Glomerular visceral epithelial cell (primary cell): ENCODE data around the gene MORN3.
"Not testable (repeated sequence)": the region's sequence is repeated elsewhere in the genome, so short reads cannot be mapped to it uniquely, and the experiment has no call there.

Experiments
- DNase-seq: peaks from one replicate; pipeline ENCODE4 v3.0.0-alpha.2; 2016; ENCODE audit errors: extremely low spot score

The MORN3 gene, protein sequence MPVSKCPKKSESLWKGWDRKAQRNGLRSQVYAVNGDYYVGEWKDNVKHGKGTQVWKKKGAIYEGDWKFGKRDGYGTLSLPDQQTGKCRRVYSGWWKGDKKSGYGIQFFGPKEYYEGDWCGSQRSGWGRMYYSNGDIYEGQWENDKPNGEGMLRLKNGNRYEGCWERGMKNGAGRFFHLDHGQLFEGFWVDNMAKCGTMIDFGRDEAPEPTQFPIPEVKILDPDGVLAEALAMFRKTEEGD

DNA sequence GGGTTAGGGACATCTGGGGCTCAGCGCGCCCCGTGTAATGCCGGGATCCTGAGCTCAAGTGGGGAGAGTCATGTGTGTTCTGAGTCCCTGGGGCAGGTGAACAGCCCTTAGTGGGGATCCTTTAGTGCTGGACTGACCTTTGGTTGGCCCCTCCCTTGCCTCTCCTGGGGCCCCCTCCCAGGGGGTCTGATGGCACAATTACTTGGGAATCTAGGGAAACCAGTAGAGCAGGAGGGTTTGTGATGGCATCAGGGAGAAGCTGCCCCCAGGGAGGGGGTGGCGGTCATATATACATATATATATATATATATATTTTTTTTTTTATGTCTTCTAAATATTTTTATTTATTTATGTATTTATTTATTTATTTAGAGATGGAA lies at the start of gene MORN3:
MORN3 (minus strand) TSS at position 134 of the 380 bp plus-strand sequence. CDS start 171 bp downstream, outside the sequence.
- DNase-seq: no peak

DNA sequence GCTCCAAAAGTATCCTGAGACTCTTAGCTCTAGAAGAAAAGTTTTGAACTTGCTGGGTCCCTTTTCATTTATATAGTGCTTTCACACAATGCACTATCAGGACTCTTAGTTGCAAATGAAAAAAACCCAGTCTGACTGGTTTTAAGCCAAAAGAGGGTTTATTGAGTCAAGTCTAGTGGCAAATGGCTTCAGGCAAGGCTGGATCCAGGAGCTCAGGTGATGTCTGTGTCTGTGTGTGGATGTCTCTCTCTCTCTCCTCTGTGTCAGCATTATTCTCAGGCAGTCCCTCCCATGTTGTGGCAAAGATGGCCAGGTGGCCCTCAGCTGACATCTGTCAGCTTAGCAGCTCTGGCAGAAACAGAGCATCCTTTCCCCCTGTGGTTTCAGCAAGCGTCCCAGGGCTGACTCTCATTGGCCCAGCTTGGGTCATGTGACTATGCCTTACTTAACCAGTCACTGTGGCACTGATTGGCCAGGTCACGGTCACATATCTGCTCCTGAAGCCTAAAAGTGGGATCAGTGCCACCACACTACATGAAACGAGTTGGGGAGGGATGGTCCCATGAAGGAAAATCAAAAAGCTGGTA lies 49.3 kb upstream of the MORN3 start:
- DNase-seq: no peak

DNA sequence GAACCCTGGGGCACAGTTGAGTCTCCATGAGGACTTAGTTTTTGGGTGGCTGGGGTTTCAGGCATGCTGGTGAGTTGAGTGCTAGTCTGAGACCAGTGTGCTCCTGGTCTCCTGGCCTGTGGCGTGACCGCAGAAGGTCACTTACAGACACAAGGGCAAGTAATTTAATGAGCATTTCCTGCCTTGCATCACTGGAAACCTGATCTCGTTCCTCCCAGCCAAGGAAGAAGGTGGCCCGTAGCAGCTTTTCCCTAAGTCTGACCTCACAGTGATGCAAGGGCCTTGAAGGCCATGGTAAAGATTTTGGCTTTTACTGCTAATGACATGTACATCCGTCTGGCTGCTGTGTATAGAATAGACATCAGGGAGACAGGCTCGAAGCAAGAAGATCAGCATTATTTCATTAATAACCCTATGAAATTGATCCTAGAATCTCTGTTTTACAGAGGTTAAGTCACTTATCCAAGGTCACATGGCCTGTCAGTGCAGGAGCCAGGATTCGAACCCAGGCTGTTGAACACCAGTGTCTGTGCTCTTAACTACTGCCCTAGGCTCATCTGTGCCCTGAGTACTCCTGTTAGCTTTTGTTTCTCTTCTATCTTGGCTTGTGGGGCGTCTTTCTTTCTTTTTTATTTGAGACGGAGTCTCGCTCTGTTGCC lies 47.7 kb upstream of the MORN3 start:
- DNase-seq: peak; percentile 84

DNA sequence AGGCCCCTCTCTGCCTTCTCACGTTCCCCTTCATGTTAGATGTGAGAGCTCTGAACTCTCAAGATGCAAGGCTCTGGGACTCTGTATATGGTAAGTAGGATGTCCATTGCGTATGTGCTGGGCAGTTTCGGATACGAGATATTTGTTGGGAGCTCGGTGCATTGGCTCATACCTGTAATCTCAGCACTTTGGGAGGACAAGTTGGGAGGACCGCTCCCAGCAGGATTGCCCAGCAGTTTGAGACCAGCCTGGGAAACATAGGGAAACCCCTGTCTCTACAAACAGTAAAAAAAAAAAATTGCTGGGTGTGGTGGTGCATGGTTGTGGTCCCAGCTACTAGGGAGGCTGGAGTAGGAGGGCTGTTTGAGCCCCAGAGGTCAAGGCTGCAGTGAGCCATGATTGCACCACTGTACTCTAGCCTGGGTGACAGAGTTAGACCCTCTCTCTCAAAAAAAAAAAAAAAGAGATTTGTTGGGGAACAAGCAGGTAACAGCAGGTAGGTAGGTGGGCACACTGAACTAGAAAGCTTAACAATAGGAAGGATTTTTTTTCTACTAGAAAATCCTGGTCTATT lies 46.5 kb upstream of the MORN3 start:
- DNase-seq: no peak

DNA sequence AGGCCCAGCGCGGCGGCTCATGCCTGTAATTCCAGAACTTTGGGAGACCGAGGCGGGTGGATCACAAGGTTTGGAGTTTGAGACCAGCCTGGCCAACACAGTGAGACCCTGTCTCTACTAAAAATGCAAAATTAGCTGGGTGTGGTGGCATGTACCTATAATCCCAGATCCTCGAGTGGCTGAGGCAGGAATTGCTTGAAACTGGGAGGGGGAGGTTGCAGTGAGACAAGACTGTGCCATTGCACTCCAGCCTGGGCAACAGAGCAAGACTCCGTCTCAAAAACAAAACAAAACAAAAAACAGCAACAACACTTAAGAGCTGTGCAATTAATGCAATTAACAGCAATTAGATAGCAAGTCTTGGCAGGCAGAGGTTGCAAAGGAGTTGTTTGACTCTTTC lies 45.6 kb upstream of the MORN3 start:
- not testable (repeated sequence) for DNase-seq

DNA sequence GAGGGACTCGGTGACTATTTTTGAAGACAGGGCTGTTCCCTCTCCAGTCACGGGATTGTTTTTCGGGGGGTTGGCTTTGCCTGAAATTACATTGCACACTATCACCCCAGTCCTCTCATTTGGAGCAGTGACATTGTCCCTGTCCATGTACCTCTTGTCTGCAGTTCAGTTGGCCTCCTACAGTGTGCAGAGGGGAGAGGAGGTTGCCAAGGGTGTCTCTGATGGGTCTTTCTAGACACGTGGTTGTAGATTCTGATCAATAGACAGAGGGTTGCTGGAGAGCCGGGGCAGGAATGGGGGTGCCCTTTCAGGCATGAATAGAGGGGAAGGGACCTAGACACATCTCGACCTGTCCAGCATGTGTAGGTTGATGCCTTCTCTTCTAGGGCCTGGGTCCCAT lies 44.3 kb upstream of the MORN3 start:
- DNase-seq: no peak

DNA sequence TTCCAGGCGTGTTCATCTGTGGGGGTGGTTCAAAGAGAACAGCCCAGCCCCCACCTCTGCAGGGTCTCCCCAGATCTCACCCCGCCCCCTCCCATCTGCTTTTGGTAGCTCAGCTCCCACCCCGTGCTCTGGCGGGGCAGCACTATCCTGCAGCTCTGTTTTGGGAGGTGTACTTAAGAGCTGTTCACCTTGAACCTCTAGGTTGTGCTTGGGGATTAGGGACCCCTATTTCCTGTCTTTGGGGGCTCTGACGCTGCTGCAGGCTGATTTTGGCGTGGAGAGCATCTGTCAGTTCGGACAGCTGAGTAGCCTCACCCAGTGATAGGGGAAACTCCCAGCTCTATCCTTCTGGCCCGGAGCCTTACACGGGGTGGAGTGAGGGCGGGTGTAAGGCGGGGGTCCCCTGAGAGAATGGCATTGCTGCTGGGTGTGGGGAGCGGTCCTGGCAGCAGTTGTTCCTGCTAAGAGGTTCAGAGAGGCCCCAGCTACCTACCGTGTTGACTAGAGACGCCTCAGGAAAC lies 43.9 kb upstream of the MORN3 start:
- no peak for DNase-seq

DNA sequence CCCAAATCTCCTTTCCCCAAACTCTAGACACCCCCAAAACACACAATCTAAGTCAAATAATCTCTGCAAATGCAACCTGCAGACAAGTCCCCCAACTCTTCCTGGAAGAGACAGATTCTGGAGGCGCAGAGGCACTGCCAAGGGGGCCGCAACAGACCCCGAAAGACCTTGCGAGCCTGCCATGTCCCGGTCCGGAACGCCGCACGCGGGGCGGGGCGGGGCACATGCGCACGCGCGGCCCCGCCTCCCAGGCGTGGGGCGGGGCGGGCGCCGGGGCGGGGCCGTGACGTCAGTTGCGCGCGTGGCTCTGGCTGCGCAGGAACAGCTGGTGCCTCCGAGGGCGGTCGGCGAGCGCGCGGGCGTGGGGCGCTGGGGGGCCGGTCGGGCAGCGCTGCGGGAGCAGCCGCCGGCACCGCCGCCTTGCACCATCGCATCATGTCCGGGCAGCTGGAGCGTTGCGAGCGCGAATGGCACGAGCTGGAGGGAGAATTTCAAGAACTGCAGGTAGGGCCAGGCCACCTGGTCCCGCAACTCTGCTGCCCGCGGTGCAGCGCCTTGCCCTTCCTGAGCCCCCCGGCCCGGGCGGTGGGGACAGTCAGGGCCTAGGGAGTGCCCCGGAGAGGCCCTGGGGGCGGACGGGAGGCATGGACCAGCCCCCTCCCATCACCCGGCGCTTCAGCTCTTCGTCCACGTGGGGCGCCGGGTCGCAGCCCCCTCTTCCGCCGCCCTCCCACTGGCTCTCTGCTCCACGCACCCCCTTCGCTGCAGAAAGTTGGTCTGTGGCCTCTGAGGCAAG lies 43.2 kb upstream of the MORN3 start, which contains the start of gene TMEM120B:
TMEM120B (plus strand) TSS at position 292 of the 796 bp plus-strand sequence; CDS start at position 436, 144 bp downstream.
- peak; percentile 84 for DNase-seq

DNA sequence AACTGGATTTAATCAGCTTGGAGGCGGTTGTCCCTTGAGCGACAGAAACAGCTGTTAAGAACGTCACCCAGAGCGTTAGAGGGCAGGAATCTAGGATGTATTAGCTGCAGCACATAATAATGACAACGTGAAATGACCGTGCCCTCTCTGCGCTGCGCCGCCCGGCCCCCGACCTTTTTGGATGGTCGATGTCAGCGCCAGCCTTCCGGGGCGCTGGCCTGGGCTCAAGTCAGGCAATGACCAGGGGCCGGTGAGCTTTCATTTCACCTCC lies 42.7 kb upstream of the MORN3 start:
- no peak for DNase-seq

DNA sequence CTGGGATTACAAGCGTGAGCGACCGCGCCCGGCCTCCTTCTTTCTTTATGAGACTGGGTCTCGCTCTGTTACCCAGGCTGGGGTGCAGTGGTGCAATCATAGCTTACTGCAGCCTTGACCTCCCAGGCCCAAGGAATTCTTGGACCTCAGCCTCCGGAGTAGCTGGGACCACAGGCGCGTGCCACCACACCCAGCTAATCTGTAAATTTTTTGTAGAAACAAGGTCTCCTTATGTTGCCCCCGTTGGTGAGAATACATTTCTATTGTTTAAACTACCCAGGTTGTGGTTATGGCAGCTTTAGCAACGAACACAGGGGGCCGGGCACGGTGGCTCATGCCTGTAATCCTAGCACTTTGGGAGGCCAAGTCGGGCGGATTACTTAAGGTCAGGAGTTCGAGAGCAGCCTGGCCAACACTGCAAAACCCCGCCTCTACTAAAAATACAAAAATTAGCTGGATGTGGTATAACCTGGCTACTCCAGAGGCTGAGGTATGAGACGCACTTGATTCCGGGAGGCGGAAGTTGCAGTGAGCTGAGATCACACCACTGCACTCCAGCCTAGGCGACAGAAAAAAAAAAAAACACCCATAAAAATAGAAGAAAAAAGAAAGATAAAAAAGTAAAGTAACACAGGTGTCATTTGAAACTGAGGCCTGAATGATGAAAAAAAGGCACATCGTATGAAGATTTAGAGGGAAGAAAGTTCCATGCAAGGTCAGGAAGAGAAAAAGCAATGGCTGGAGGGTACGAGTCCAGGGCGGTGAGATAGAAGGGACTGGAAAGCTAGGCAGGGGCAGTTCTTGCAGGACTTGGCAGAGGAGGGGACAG lies 42.1 kb upstream of the MORN3 start:
- peak; percentile 56 for DNase-seq

DNA sequence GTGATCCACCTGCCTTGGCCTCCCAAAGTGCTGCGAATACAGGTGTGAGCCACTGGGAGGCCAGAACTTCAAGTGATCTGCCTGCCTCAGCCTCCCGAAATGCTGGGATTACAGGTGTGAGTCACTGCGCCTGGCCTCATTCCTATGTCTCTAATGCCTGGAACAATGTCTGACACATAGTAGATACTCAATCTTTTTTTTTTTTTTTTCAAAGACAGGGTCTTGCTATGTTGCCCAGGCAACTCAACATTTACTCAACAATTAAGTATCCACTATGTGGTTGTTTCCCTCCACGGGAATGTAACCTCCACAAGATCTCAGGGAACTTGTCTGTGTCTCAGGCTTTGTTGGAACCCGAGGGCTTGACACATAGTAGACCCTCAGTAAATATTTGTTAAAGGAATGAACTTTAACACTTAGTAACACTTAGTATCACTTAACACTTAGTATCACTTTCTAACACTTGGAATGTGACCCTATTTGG lies 40.1 kb upstream of the MORN3 start:
- DNase-seq: peak; percentile 65

DNA sequence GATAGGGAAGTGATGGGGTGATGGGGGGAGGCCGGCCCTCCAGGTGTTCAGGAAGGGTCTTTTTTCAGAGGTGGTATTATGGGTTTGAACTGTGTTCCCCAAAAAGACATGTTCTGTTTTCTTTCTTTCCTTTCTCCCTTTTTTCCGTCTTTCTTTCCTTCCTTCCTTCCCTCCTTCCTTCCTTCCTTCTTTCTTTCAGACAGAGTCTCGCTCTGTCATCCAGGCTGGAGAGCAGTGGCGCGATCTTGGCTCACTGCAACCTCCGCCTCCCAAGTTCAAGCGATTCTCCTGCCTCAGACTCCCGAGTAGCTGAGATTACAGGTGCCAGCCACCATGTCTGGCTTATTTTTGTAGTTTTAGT lies 39.6 kb upstream of the MORN3 start:
- not testable (repeated sequence) for DNase-seq

DNA sequence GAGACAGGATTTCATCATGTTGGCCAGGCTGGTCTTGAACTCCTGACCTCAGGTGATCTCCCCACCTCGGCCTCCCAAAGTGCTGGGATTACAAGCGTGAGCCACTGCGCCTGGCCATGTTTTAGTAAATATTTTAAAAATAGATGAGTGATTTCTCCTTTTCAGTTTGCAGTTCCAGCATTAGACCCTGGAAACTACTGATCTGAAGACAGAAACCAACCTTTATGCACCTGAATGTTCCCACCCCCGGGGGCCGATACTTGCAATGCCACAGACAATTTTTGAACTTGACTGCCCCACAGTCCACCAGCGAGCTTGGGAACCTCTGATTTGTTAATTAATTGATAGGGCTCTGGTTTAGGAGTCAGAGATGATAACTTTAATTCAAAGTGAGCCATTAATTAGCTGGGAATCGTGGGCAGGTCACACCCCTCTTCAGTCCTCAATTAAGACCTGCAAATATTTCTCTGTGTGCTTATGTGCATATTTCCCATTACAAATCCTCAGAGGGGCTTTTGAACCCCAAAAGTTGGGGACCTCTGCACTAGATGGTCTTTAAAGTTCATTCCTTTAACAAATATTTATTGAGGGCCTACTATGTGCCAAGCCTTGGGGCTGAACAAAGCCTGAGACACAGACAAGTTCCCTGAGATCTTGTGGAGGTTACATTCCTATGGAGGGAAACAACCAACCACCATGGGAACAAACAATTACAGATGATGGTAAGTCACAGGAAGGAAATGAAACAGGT lies 39.0 kb upstream of the MORN3 start:
- DNase-seq: no peak

DNA sequence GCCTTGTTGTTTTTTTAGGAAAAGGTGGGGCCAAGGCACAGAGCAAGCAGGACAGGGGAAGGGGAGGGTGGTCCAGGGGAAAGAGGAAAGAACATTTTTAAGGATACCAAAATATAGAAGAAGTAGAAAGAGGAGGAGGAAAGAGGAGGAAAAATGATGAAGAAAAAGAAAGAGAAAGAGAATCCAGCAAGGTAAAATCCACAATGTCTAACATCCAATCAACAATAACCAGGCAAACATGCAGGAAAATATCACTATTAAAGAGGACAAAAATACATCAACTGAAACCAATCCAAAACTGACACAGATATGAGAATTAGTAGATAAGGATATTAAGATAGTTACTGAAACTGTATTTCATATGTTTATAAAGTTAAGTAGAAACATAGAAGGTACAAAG lies 36.1 kb upstream of the MORN3 start:
- no peak for DNase-seq

DNA sequence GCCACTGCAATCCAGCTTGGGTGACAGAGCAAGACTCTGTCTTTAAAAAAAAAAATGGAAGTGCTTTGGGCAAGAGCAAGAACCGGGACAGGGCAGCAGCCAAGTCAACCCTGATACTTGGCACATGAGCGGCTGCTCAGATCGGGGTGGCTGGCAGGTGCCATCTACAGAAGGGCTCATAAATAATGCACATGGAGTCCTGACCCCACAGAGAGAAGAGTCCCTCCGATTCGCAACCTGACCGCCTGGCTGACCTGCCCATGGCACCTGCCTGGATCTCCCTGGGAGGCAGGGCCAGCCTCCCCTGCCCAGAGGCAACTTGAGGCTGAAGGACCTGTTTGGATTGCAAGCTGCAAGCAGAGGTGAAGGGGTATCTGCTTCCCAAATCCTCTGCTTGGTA lies 33.5 kb upstream of the MORN3 start:
- no peak for DNase-seq

DNA sequence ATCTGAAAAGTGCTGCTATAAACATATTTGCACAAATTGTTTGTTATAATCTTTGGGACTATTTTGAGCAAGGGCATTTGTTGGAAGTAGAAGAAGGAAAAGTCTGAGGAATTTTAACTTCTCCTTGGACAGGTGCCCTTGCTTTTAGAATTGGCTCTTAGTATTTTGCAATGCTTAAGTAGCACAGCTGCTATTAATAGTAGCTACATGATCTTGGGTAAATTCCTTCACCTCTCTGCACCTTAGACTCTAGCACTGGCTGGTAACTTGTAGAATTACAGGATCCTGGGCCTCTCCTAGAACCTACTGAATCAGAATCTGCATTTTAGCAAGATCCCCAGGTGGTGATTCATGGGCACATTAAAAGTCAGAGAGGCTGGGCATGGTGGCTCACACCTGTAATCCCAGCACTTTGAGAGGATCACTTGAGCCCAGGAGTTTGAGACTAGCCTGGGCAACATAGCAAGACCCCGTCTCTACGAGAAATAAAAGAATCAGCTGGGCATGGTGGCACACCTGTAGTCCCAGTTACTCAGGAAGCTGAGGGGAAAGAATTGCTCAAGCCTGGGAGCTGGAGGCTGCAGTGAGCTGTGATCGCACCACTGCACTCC lies 32.3 kb upstream of the MORN3 start:
- no peak for DNase-seq

DNA sequence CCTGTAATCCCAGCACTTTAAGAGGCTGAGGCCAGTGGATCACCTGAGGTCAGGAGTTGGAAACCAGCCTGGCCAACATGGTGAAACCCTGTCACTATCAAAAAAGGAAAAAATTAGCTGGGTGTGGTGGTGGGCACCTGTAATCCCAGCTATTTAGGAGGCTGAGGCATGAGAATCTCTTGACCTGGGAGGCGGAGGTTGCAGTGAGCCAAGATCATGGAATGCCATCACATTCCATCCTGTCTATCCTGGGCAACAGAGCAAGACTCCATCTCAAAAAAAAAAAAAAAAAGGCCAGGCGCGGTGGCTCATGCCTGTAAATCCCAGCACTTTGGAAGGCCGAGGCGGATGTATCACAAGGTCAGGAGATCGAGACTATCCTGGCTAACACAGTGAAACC lies 28.4 kb upstream of the MORN3 start:
- not testable (repeated sequence) for DNase-seq

DNA sequence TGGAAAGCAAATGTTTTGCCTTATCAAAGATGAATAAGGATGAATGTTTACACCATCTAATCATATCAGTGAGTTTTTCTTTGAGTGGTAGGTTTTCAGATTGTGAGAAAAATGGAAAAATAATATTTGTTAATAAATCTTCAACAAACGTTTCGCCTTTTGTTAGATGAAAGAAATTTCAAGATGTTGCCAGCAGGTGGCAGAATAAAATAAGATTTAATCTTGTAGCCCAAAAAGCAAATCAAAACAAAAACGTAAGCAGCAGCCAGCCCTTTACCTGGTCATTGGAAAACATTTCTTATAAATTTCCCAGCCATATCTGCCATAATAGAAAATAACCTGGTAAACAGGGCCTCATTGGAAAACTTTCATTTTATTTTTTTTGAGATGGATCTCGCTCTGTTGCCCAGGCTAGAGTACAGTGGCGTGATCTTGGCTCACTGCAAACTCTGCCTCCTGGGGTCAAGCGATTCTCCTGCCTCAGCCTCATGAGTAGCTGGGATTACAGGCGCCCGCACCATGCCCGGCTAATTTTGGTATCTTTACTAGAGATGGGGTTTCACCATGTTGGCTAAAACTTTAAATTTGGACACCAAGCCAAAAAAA lies 27.7 kb upstream of the MORN3 start:
- peak; percentile 45 for DNase-seq

DNA sequence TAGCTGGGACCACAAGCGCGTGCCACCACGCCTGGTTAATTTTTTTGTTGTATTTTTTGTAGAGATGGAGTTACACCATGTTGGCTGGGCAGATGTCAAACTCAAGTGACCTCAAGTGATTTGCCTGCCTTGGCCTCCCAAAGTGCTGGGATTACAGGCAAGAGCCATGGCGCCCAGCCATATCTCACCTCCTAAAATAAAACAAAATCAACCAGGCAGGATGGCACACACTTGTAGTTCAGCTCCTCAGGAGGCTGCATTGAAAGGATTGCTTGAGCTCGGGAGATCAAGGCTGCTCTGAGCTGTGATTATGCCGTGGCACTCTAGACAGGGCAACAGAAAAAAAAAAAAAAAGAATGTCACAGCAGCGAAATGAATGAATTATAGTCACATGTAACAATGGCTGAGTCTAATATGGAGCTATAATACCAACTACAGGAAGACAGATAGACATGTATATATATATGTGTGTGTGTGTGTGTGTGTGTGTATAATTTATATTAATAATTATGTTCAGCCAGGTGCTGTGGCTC lies 23.8 kb upstream of the MORN3 start:
- no peak for DNase-seq
